Measurements from ENCODE around the gene FBN3.
"Not testable (repeated sequence)": the region's sequence is repeated elsewhere in the genome, so short reads cannot be mapped to it uniquely, and the experiment has no call there.

The FBN3 gene

DNA sequence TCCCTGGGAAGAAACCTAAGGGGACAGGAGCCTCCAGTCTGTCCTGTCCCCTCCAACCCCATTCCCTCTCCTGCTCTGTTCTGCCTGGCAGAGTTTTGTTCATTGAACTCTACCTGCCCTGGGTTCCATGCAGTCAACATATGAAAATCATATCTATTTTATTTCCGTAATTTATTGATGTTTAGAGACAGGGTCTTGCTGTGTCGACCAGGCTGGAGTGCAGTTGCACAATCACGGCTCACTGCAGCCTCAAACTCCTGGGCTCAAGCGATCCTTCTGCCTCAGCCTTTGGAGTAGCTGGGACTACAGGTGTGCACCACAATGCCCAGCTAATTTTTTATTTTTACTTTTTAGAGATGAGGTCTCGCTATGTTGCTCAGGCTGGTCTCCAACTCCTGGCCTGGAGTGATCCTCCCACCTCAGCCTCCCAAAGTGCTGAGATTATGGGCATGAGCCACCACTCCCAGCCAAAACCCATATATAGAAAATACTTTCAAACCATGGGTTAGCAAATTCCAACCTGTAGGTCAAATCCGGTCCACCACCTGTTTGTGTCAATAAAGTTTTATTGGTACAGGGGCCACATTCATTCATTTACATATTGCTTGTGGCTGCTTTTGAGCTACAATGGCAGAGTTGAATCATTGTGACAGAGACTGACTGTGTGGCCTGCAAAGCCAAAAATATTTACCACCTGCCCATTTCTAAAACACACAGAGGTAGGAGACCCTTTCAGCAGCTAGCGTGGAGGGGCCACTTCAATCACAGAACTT is 39.3 kb downstream of the FBN3 start:
- H3K4me3 ChIP-seq (ENCODE audit: low read length): no peak overlapping the region
- TF ChIP-seq, protein P1, sequence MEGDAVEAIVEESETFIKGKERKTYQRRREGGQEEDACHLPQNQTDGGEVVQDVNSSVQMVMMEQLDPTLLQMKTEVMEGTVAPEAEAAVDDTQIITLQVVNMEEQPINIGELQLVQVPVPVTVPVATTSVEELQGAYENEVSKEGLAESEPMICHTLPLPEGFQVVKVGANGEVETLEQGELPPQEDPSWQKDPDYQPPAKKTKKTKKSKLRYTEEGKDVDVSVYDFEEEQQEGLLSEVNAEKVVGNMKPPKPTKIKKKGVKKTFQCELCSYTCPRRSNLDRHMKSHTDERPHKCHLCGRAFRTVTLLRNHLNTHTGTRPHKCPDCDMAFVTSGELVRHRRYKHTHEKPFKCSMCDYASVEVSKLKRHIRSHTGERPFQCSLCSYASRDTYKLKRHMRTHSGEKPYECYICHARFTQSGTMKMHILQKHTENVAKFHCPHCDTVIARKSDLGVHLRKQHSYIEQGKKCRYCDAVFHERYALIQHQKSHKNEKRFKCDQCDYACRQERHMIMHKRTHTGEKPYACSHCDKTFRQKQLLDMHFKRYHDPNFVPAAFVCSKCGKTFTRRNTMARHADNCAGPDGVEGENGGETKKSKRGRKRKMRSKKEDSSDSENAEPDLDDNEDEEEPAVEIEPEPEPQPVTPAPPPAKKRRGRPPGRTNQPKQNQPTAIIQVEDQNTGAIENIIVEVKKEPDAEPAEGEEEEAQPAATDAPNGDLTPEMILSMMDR (conservative IDR thresholded peaks at IDR 0.05; ENCODE audit: low read length): no peak
- DNase-seq (ENCODE audit: low read depth): no peak

DNA sequence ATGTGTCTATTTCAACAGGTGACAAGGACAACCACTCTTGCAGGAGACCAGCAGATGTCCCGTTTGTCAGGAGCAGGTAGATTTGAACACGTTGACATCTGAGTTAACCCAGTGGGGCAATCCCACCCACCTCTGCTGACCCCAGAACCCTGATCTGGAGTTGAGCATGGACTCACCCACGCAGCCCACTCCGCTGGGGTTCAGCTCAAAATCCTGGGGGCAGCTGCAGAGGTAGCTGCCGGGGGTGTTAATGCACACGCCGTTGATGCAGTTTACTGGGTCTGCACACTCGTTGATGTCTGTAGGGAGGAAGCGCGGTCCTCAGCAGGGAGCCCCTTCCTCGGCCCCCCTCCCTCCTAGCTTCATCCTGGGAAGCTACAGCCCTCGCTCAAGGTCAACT is 39.9 kb downstream of the FBN3 start:
- no peak for DNase-seq (ENCODE audit: low read depth)
- TF ChIP-seq, protein P1 (conservative IDR thresholded peaks at IDR 0.05; ENCODE audit: low read length): no peak
- H3K4me3 ChIP-seq (ENCODE audit: low read length): no peak overlapping the region

DNA sequence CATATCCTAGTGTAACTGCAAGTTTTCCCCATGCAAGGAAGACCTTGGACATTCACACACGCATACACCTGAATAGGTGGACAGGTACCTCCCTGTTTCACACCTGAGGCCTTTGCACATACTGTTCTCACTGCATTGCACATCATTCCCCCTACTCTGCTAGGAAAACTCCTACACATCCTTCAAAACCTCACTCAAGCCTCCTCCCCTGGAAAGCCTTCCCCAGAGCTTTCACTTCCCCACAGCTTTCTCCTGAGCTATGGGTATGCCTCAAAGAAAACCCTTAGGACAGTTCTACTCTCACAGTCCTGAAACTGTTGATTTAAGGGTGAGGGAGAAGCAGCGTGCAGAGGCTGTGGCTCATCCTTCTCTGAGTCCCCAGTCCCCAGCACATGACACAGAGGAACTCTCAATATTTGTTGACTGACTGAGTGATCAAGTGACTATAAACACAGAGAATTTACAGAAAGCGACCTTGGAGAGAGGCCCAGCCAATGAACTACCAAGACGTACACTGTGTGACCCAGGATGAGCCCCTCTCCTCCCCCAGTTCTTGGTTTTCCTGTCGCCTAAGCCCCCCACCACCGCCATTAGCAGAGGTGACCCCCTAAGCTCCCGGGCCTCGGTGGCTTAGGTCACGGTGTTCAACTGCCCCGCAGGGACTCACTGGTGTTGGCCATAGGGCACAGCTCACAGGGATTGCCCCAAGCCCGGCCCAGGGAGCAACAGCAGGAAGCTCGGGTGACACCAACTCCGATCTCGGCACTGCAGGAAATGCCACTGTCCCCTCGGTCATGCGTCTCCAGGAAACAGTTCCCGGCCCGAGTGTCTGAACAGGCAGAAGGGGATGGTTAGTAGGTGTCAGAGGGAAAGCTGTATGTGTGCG is 40.6 kb downstream of the FBN3 start:
- TF ChIP-seq, protein P1 (conservative IDR thresholded peaks at IDR 0.05; ENCODE audit: low read length): no peak
- no peak overlapping the region for H3K4me3 ChIP-seq (ENCODE audit: low read length)
- DNase-seq (ENCODE audit: low read depth): no peak

DNA sequence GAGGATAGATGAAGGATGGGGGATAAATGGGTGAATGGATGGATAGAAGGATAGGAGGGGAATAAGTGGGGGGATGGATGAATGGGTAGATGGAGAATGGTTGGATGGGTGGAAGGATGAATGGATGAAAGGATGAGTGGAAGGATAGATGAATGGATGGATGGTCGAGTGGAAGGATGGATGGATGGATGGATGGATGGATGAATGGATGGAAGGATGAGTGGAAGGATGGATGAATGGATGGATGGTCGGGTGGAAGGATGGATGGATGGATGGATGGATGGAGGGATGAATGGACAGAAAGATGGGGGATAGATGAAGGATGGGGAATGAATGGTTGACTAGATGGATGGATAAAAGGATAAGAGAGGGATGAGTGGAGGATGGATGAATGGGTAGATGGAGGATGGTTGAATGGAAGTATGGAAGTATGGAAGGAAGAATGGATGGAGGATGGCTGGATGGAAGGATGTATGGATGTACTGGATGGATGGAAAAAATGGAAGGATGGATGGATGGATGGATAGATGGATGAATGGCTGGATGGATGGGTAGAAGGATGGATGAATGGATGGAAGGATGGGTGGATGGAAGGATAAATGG is 42.0 kb downstream of the FBN3 start:
- TF ChIP-seq, protein P1 (conservative IDR thresholded peaks at IDR 0.05; ENCODE audit: low read length): no peak
- no peak for DNase-seq (ENCODE audit: low read depth)
- H3K4me3 ChIP-seq (ENCODE audit: low read length): no peak overlapping the region

DNA sequence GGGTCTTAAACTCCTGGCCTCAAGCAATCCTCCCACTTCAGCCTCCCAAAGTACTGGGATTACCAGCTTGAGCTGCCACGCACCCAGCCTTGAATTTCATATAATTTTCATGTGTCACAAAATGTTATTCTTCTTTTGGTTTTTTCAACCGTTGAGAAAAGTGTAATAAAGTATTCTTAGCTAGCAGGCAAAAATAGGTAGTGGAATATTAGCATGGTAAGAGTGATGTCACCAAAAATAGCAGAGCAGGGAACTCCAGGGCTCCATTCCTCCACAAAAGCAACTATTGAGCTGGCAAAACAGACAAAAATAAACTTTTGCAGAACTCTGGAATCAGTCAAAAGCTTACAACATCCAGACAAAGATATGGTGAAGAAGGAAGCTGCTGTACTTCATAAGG is 43.9 kb downstream of the FBN3 start:
- H3K4me3 ChIP-seq (ENCODE audit: low read length): no peak overlapping the region
- TF ChIP-seq, protein P1 (conservative IDR thresholded peaks at IDR 0.05; ENCODE audit: low read length): no peak
- DNase-seq (ENCODE audit: low read depth): no peak

DNA sequence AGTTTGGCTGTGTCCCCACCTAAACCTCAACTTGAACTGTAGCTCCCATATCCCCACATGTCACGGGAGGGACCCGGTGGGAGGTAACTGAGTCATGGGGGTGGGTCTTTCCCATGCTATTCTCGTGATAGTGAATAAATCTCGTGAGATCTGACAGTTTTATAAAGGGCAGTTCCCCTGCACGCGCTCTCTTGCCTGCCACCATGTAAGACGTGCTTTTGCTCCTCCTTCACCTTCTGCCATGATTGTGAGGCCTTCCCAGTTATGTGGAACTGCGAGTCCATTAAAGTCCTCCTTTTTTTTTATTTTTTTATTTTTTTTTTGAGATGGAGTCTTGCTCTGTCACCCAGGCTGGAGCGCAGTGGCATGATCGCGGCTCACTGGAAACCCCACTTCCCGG is 47.5 kb downstream of the FBN3 start:
- H3K4me3 ChIP-seq (ENCODE audit: low read length); DNase-seq (ENCODE audit: low read depth): not testable (repeated sequence)

DNA sequence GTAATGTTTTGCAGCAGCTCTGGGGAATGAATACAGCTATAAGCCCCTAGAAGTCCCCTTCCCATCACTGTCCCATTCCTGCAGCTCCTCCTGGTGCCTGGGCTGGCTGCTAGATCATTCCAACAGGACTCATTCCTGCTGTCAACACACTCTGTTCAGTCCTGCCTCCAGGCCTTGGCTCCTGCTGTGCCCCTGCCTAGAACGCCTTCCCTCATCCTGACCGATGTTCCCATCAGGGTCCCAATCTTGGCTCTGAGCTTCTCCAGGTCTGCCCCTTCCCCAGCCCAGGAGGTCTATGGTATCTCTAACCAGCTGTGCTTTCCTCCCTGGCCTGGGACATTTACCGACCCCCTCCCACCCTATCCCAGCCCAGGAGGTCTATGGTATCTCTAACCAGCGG is 48.1 kb downstream of the FBN3 start:
- no peak for DNase-seq (ENCODE audit: low read depth)
- no peak overlapping the region for H3K4me3 ChIP-seq (ENCODE audit: low read length)
- TF ChIP-seq, protein P1 (conservative IDR thresholded peaks at IDR 0.05; ENCODE audit: low read length): no peak

All from AG10803 (cell line).